ENCODE results near the gene CCL1.

DNA sequence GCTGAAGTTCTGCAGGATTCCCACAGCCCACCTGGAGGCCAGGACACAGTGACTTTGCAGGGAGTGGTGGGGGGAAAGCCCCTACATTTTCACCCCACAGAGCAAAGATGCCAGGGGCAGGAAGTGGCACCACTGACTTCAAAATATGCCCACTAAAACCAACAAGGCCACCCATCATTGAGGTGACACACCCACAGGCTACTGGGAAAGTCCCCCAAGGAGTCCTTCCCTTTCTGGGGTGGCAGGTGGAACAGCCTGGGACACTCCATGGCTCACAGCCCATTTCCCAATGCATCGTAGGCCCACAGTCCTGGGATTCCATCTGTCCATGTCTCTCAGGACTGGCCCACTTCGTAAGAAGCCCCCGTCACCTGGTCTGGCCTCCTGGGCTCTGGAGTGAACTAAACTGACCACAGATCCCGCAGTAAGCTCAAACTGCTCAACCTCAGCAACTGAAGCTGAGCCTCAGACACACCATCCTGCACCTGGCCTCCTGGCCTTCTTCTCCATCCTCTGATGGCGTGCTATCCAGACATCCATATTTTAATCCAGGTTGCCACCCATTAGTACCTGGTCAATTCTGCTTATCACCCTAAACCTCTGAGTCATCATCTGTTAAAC, 7.5 kb upstream of the CCL1 start:
- TF ChIP-seq, protein P1, sequence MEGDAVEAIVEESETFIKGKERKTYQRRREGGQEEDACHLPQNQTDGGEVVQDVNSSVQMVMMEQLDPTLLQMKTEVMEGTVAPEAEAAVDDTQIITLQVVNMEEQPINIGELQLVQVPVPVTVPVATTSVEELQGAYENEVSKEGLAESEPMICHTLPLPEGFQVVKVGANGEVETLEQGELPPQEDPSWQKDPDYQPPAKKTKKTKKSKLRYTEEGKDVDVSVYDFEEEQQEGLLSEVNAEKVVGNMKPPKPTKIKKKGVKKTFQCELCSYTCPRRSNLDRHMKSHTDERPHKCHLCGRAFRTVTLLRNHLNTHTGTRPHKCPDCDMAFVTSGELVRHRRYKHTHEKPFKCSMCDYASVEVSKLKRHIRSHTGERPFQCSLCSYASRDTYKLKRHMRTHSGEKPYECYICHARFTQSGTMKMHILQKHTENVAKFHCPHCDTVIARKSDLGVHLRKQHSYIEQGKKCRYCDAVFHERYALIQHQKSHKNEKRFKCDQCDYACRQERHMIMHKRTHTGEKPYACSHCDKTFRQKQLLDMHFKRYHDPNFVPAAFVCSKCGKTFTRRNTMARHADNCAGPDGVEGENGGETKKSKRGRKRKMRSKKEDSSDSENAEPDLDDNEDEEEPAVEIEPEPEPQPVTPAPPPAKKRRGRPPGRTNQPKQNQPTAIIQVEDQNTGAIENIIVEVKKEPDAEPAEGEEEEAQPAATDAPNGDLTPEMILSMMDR (IDR thresholded peaks at IDR 0.05): no peak
- TF ChIP-seq POLR2A (IDR thresholded peaks at IDR 0.05): no peak

Data from body of pancreas (tissue), 4 donors.